Measurements from ENCODE around the gene GPM6B.
A peak's percentile ranks its signal among the peaks of the same experiment; 100 is the strongest.

GPM6B gene

GRCh38 chrX:13798184-13798583 is 18.7 kb downstream of the GPM6B start:
- H3K36me3 Mint-ChIP-seq (ENCODE audit: low read depth) = no peaks in the 10 kb centered on the region
- peaks cover 70% of the 10 kb centered on the region for H3K27me3 Mint-ChIP-seq
- no peak overlapping the region for H3K27ac Mint-ChIP-seq
- DNase-seq = no peak
- no peaks in the 10 kb centered on the region for H3K9me3 Mint-ChIP-seq
- H3K4me3 Mint-ChIP-seq = no peak overlapping the region
- H3K4me1 Mint-ChIP-seq (ENCODE audit: low read depth) = no peaks in the 10 kb centered on the region

GRCh38 chrX:13797512-13797911 is 19.4 kb downstream of the GPM6B start:
- no peaks in the 10 kb centered on the region for H3K9me3 Mint-ChIP-seq
- H3K36me3 Mint-ChIP-seq (ENCODE audit: low read depth) = no peaks in the 10 kb centered on the region
- H3K27me3 Mint-ChIP-seq = peaks cover 68% of the 10 kb centered on the region
- DNase-seq = no peak
- H3K4me3 Mint-ChIP-seq = no peak overlapping the region
- no peaks in the 10 kb centered on the region for H3K4me1 Mint-ChIP-seq (ENCODE audit: low read depth)
- no peak overlapping the region for H3K27ac Mint-ChIP-seq

DNA sequence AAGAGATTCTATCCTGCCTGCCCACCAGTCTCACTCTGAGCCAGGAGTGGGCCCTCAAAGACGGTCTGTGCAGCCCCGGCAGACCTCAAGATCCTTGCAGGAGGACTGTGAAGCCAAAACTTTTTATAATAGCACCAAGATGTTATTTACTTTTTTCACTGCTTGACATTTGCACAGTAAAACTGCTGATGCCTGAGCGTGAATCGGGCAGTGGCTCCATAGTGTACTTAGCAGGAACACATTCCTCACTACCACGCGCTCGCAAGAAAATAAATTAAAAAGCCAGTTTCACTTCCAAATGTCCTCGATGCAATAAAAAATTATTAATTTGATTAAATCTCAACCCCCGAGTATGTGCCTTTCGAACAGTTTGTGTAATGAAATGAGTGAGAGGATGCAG is 22.5 kb downstream of the GPM6B start:
- no peak overlapping the region for H3K27ac Mint-ChIP-seq
- no peak for DNase-seq
- H3K27me3 Mint-ChIP-seq = peaks cover 68% of the 10 kb centered on the region
- H3K4me3 Mint-ChIP-seq = no peak overlapping the region
- H3K9me3 Mint-ChIP-seq = no peaks in the 10 kb centered on the region
- no peaks in the 10 kb centered on the region for H3K36me3 Mint-ChIP-seq (ENCODE audit: low read depth)
- H3K4me1 Mint-ChIP-seq (ENCODE audit: low read depth) = no peaks in the 10 kb centered on the region

- Mint-ChIP-seq H3K4me3 (no peak overlapping the region), H3K27me3 (peaks cover 70% of the 10 kb centered on the region), H3K36me3 (ENCODE audit: low read depth) (no peaks in the 10 kb centered on the region), H3K9me3 (no peaks in the 10 kb centered on the region), H3K27ac (no peak overlapping the region), H3K4me1 (ENCODE audit: low read depth) (no peaks in the 10 kb centered on the region)
- no peak for DNase-seq
These were observed 23.0 kb downstream of the GPM6B start for GRCh38 chrX:13793897-13794296.

- Mint-ChIP-seq H3K4me1 (ENCODE audit: low read depth) (no peaks in the 10 kb centered on the region), H3K27ac (no peak overlapping the region), H3K36me3 (ENCODE audit: low read depth) (no peaks in the 10 kb centered on the region), H3K4me3 (no peak overlapping the region), H3K27me3 (peaks cover 67% of the 10 kb centered on the region), H3K9me3 (no peaks in the 10 kb centered on the region)
- no peak for DNase-seq
These were observed 25.3 kb downstream of the GPM6B start for GRCh38 chrX:13791559-13791958.

DNA sequence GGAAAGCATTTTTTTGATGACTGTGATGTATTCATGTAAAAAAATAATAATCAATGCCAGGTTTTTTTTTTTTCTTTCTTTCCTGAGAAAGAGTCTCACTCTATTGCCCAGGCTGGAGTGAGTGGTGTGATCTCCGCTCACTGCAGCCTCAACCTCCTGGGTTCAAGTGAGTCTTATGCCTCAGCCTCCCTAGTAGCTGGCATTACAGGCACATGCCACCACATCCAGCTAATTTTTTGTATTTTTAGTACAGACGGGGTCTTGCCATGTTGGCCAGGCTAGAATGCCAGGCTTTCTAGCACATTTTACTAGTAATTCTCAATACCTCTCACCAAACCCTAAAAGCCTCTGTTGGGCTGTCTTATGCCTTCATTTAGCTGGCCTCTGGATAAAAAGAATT is 25.7 kb downstream of the GPM6B start:
- Mint-ChIP-seq H3K27ac (no peak overlapping the region), H3K9me3 (no peaks in the 10 kb centered on the region), H3K4me1 (ENCODE audit: low read depth) (no peaks in the 10 kb centered on the region), H3K27me3 (peaks cover 67% of the 10 kb centered on the region), H3K4me3 (no peak overlapping the region), H3K36me3 (ENCODE audit: low read depth) (no peaks in the 10 kb centered on the region)
- no peak for DNase-seq

DNA sequence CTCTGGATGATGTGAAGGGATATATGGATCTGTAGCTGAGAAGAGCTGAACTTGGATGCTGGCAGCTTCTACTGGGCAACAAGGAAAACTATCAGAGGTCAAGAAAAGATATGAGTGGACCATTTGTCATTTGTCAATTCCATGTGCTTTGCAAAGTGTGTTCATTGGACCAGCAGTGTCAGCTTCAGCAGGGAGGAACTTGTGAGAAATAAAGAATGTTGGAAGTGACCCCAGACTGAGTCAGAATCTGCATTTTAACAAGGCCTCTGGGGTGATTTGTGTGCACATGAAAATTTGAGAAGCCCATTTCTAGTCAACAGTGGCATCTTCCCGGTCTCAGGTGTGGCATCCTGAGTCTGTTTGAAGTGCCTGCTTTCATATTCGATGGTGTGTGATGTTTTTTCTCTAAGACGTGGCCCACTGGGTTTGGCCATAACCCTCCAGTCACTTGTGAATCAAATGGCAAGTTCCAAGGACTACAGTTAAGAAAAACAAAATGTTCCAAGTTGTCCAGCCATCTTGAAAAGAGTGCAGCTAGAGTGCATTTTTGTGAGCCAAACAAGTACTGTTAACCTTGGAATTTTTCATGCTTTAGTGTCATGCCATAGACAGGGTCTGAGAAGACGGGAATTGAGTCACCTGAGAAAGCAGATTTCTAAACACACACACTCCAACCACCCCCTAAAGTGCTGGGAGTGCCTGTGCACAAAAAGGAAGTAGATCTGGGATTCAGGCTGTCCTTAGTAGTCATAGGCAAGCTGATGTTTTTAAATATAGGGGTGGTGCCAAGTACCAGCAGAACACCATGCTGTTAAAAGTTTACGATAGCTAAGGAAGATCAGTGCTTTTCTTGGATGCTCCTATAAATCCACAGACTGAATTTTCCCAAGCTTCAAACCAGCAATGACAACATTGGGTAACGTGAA is 26.4 kb downstream of the GPM6B start:
- Mint-ChIP-seq H3K4me1 (ENCODE audit: low read depth) (no peaks in the 10 kb centered on the region), H3K27me3 (peaks cover 70% of the 10 kb centered on the region), H3K4me3 (no peak overlapping the region), H3K36me3 (ENCODE audit: low read depth) (no peaks in the 10 kb centered on the region), H3K27ac (no peak overlapping the region), H3K9me3 (no peaks in the 10 kb centered on the region)
- DNase-seq = no peak

GRCh38 chrX:13786048-13786447 is 30.8 kb downstream of the GPM6B start:
- Mint-ChIP-seq H3K4me1 (ENCODE audit: low read depth) (no peaks in the 10 kb centered on the region), H3K36me3 (ENCODE audit: low read depth) (no peaks in the 10 kb centered on the region), H3K9me3 (no peaks in the 10 kb centered on the region), H3K4me3 (no peak overlapping the region), H3K27ac (no peak overlapping the region), H3K27me3 (peaks cover 48% of the 10 kb centered on the region)
- no peak for DNase-seq

DNA sequence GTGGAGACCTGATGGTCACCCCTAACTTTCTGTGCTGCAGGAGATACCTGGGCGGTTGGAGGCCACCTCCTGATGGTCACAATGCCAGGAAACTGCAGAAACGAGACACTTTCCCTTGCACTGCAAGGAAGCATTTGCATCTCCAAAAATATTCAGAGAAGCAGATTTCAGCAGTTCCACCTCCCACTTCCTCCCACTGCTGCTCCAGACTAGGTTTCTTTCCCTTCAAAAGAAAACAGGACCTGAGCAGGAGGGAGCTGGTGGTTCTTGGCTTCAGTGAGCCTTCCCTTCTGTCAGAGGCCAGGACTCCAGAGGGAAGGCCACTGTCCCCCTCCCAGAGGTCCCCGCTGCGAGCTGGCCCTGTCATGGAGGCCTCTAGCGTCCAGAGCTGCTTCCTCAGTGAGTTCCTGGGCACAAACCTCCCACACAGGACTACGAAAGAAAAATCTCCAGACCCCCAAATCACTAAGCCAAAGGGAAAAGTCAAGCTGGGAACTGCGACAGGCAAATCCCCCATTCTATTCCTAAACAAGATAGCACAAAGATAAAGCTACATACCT is 35.9 kb downstream of the GPM6B start:
- Mint-ChIP-seq H3K27ac (no peak overlapping the region), H3K4me3 (no peak overlapping the region), H3K9me3 (no peaks in the 10 kb centered on the region), H3K27me3 (peaks cover 21% of the 10 kb centered on the region), H3K4me1 (ENCODE audit: low read depth) (peaks cover 4% of the 10 kb centered on the region), H3K36me3 (ENCODE audit: low read depth) (peaks cover 13% of the 10 kb centered on the region)
- no peak for DNase-seq

- Mint-ChIP-seq H3K4me1 (ENCODE audit: low read depth) (peaks cover 4% of the 10 kb centered on the region), H3K9me3 (no peaks in the 10 kb centered on the region), H3K27ac (peak overlapping the region; percentile 44), H3K4me3 (no peak overlapping the region), H3K36me3 (ENCODE audit: low read depth) (peaks cover 33% of the 10 kb centered on the region), H3K27me3 (peaks cover 15% of the 10 kb centered on the region)
- no peak for DNase-seq
These were observed 38.0 kb downstream of the GPM6B start for GRCh38 chrX:13778916-13779315.

DNA sequence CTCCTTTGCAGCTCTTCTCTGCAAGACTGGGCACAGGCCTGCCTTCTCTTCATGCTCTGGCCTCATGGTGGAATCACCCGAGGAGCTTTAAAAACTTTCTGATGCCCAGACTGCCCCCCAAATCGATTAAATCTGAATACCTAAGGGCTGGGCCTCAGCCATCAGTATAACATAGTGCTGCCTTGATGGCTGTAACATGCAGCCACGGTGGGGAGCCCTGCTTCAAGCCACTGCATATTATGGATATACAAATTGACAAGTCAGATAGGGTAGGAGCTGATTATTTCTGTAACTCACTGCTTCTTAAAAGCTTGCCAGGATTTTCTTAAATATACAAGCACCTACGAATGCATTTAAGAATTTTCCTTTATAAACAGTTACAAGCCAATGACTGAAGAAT is 40.5 kb downstream of the GPM6B start:
- no peak for DNase-seq
- Mint-ChIP-seq H3K27ac (no peak overlapping the region), H3K4me3 (no peak overlapping the region), H3K36me3 (ENCODE audit: low read depth) (peaks cover 53% of the 10 kb centered on the region), H3K9me3 (no peaks in the 10 kb centered on the region), H3K4me1 (ENCODE audit: low read depth) (peaks cover 4% of the 10 kb centered on the region), H3K27me3 (peaks cover 12% of the 10 kb centered on the region)

- Mint-ChIP-seq H3K27me3 (peaks cover 7% of the 10 kb centered on the region), H3K27ac (no peak overlapping the region), H3K9me3 (no peaks in the 10 kb centered on the region), H3K4me1 (ENCODE audit: low read depth) (peaks cover 4% of the 10 kb centered on the region), H3K36me3 (ENCODE audit: low read depth) (peaks cover 57% of the 10 kb centered on the region), H3K4me3 (no peak overlapping the region)
- no peak for DNase-seq
These were observed 41.1 kb downstream of the GPM6B start for GRCh38 chrX:13775837-13776236.

DNA sequence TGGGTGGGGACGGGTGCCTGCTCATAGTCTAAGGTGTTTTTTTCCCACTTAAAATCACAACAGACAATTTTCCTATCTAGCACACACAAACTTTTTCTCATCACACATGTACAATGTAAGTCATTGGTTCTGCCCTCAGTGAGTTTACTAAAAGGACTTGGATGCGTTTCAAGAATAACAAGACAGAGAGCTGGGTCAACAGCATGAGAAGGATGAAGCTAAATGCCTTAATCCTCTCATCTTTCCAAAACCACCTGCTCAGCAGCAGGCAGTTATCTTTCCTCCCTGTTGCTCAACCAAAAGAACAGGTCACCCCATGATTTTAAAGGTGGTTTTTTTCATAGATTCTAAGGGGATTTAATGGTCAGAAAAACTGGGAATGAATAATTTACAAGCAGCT is 42.2 kb downstream of the GPM6B start:
- Mint-ChIP-seq H3K9me3 (no peaks in the 10 kb centered on the region), H3K27me3 (peaks cover 3% of the 10 kb centered on the region), H3K4me1 (ENCODE audit: low read depth) (peaks cover 4% of the 10 kb centered on the region), H3K36me3 (ENCODE audit: low read depth) (peaks cover 68% of the 10 kb centered on the region), H3K27ac (no peak overlapping the region), H3K4me3 (no peak overlapping the region)
- no peak for DNase-seq

- Mint-ChIP-seq H3K4me1 (ENCODE audit: low read depth) (no peaks in the 10 kb centered on the region), H3K27ac (no peak overlapping the region), H3K9me3 (no peaks in the 10 kb centered on the region), H3K36me3 (ENCODE audit: low read depth) (peaks cover 91% of the 10 kb centered on the region), H3K4me3 (no peak overlapping the region), H3K27me3 (peaks cover 10% of the 10 kb centered on the region)
- DNase-seq = no peak
These were observed 46.8 kb downstream of the GPM6B start for GRCh38 chrX:13770013-13770535.

GRCh38 chrX:13768939-13769338 is 48.0 kb downstream of the GPM6B start:
- no peak overlapping the region for H3K27ac Mint-ChIP-seq
- no peaks in the 10 kb centered on the region for H3K4me1 Mint-ChIP-seq (ENCODE audit: low read depth)
- H3K9me3 Mint-ChIP-seq = no peaks in the 10 kb centered on the region
- H3K27me3 Mint-ChIP-seq = peaks cover 14% of the 10 kb centered on the region
- DNase-seq = no peak
- H3K4me3 Mint-ChIP-seq = no peak overlapping the region
- H3K36me3 Mint-ChIP-seq (ENCODE audit: low read depth) = peaks cover 86% of the 10 kb centered on the region

Data from activated T-cell treated with anti-CD3 and anti-CD28 coated beads, Interleukin-2, amount 50 U/mL, for 24 hours (primary cell).